Measurements from ENCODE around the gene GAPDH. TPM values are rescaled to one million over a fixed set of nuclear protein-coding genes. Genes with fewer than 3 reads are reported as not detected.

GAPDH gene
- total RNA-seq, 2 donors from 2014 or later, result 311 to 476 TPM

DNA sequence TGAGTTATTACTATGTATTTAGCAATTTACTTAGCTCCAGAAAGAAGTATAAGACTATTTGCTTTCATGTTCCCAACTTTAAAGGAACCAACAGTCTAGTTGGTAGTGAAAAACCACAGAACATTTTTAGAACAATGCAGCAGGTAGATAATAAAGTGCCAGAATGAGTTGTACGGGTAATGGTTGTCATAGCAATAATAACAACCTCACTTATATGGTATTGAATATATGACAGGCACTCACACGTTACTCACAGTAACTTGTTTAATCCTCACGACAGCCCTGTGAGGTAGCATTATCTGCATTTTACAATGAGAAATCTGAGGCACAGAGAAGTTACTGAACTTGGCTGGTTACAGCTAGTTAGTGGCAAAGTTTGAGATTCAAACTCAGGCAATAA, 10.6 kb upstream of the GAPDH start:
- ATAC-seq (no peak), DNase-seq (no peak)
- H3K36me3 ChIP-seq (replicated peaks in 1 of 2; ENCODE audit: insufficient read depth in 1 of 2, low read depth in 2 of 2), result peaks cover 9 to 36% of the 10 kb centered on the region in 2 donors
- no peaks in the 10 kb centered on the region for H3K27me3 ChIP-seq
- H3K4me1 ChIP-seq, result no peaks in the 10 kb centered on the region
- TF ChIP-seq POLR2A (IDR thresholded peaks at IDR 0.05), result no peak
- TF ChIP-seq, protein P1, sequence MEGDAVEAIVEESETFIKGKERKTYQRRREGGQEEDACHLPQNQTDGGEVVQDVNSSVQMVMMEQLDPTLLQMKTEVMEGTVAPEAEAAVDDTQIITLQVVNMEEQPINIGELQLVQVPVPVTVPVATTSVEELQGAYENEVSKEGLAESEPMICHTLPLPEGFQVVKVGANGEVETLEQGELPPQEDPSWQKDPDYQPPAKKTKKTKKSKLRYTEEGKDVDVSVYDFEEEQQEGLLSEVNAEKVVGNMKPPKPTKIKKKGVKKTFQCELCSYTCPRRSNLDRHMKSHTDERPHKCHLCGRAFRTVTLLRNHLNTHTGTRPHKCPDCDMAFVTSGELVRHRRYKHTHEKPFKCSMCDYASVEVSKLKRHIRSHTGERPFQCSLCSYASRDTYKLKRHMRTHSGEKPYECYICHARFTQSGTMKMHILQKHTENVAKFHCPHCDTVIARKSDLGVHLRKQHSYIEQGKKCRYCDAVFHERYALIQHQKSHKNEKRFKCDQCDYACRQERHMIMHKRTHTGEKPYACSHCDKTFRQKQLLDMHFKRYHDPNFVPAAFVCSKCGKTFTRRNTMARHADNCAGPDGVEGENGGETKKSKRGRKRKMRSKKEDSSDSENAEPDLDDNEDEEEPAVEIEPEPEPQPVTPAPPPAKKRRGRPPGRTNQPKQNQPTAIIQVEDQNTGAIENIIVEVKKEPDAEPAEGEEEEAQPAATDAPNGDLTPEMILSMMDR (IDR thresholded peaks at IDR 0.05), result no peak
- intact Hi-C loops (cut with DNase I), result no loop called here
- no peak overlapping the region for H3K27ac ChIP-seq
- WGBS, 2 donors, result 84 to 92% methylated on average over 3 of the region's 3 CpGs
- no peaks in the 10 kb centered on the region for H3K9me3 ChIP-seq
- no peak overlapping the region for H3K4me3 ChIP-seq

DNA sequence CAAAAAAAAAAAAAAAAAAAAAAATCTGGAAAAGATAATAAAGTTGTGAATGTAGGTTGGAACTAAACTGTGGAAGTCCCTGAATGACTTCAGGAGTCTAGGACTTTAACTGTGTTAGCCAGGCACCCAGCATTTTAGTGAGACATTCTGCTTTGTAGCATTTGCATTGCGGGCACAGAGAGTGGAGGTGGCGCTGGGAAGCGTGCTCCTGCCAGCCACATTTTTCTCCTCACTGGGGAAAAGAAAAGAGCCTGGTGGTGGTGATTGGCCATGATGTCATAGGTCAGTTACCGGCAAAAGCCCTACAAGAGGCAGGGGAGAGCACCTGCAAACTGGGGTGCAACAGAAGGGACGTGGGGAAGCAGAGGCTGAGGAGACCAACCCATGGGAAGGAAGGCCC, 9.7 kb upstream of the GAPDH start:
- H3K27ac ChIP-seq, result no peak overlapping the region
- TF ChIP-seq, protein P1 (IDR thresholded peaks at IDR 0.05), result no peak
- no peak for TF ChIP-seq POLR2A (IDR thresholded peaks at IDR 0.05)
- intact Hi-C loops (cut with DNase I), result no loop called here
- H3K9me3 ChIP-seq, result no peaks in the 10 kb centered on the region
- no peak for ATAC-seq
- 93 to 97% methylated on average over 5 of the region's 5 CpGs for WGBS, 2 donors
- DNase-seq, result no peak
- peaks cover 9 to 41% of the 10 kb centered on the region in 2 donors for H3K36me3 ChIP-seq (replicated peaks in 1 of 2; ENCODE audit: insufficient read depth in 1 of 2, low read depth in 2 of 2)
- H3K27me3 ChIP-seq, result no peaks in the 10 kb centered on the region
- H3K4me1 ChIP-seq, result no peaks in the 10 kb centered on the region
- no peak overlapping the region for H3K4me3 ChIP-seq

DNA sequence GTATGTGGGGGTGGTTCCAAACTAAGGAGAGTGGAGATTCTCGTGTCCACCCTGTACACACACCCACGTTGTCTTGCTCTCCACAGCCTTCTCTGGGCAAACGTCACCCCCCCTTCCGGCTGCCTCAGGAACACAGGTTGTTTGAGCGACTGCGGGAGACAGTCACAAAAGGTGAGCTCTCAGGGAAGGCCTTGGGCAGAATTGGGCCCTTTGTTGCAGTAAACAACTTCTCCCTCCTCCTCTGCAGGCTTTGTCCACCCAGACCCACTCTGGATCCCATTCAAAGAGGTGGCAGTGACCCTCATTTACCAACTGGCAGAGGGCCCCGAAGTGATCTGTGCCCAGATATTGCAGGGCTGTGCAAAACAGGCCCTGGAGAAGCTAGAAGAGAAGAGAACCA, 8.1 kb upstream of the GAPDH start:
- Histone ChIP-seq H3K4me3 (no peak overlapping the region), H3K36me3 (replicated peaks in 1 of 2; ENCODE audit: insufficient read depth in 1 of 2, low read depth in 2 of 2) (peaks cover 9 to 52% of the 10 kb centered on the region in 2 donors), H3K9me3 (no peaks in the 10 kb centered on the region), H3K4me1 (no peaks in the 10 kb centered on the region), H3K27me3 (no peaks in the 10 kb centered on the region), H3K27ac (no peak overlapping the region)
- DNase-seq (no peak), ATAC-seq (no peak)
- intact Hi-C loops (cut with DNase I), result no loop called here
- WGBS, 2 donors, result 83 to 97% methylated on average over 5 to 7 of the region's 7 CpGs
- TF ChIP-seq, protein P1 (IDR thresholded peaks at IDR 0.05), result no peak
- TF ChIP-seq POLR2A (IDR thresholded peaks at IDR 0.05), result no peak

DNA sequence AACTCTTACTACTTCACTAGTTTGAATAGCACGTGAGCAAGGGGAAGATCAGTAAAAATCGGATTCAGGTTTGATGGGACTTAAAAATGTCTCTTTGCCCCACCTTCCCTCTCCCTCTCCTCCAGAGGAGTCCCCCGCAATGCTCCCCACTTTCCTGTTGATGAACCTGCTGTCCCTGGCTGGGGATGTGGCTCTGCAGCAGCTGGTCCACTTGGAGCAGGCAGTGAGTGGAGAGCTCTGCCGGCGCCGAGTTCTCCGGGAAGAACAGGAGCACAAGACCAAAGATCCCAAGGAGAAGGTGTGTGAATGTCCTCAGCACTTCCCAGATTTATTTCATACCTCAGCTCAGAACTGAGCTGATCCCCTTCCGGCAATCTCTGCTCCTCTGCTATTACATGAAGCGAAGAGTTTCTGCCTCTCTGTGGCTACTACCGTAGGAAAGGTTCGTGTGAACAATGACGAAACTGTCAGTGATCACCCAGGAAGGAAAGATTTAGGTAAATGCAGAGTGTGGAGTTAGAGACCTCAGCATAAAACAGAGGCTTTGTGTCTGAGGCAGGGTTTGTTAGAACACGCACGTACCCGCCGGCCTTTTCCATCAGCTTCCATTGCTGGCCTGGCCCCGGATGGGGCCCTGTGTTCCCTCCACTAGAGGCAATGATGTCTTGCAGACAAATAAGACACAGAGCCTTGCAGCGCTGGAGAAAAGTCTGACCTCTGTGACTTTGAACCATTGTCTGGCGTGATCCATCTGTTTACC, 7.4 kb upstream of the GAPDH start:
- Histone ChIP-seq H3K4me3 (no peak overlapping the region), H3K4me1 (peaks cover 2% of the 10 kb centered on the region), H3K27me3 (no peaks in the 10 kb centered on the region), H3K36me3 (replicated peaks in 1 of 2; ENCODE audit: insufficient read depth in 1 of 2, low read depth in 2 of 2) (peaks cover 9 to 48% of the 10 kb centered on the region in 2 donors), H3K9me3 (no peaks in the 10 kb centered on the region), H3K27ac (no peak overlapping the region)
- no peak for DNase-seq
- ATAC-seq, result no peak
- 90 to 93% methylated on average over 19 of the region's 19 CpGs for WGBS, 2 donors
- intact Hi-C loops (cut with DNase I), result no loop called here
- TF ChIP-seq, protein P1 (IDR thresholded peaks at IDR 0.05), result no peak
- no peak for TF ChIP-seq POLR2A (IDR thresholded peaks at IDR 0.05)

DNA sequence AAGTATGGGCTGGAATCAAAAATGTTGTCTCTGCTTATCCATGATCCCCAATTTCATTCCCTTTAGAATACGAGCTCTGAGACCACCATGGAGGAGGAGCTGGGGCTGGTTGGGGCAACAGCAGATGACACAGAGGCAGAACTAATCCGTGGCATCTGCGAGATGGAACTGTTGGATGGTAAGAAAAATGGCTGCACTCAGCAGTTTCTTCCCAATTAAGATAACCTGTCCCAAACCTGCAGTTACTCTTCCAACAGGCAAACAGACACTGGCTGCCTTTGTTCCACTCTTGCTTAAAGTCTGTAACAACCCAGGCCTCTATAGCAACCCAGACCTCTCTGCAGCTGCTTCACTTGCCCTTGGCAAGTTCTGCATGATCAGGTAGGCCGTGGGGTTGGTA, 6.6 kb upstream of the GAPDH start:
- Histone ChIP-seq H3K27ac (no peak overlapping the region), H3K36me3 (replicated peaks in 1 of 2; ENCODE audit: insufficient read depth in 1 of 2, low read depth in 2 of 2) (peaks cover 4 to 40% of the 10 kb centered on the region in 2 donors), H3K4me3 (no peak overlapping the region), H3K27me3 (no peaks in the 10 kb centered on the region), H3K9me3 (no peaks in the 10 kb centered on the region), H3K4me1 (peaks cover 9% of the 10 kb centered on the region)
- ATAC-seq (no peak), DNase-seq (no peak)
- intact Hi-C loops (cut with DNase I), result no loop called here
- TF ChIP-seq, protein P1 (IDR thresholded peaks at IDR 0.05), result no peak
- no peak for TF ChIP-seq POLR2A (IDR thresholded peaks at IDR 0.05)
- 88 to 96% methylated on average over 4 of the region's 4 CpGs for WGBS, 2 donors

Measured in body of pancreas (tissue), 4 donors.